AG04450 (cell line): Measurements from ENCODE around the gene GJB5. TPM values are rescaled to one million over a fixed set of nuclear protein-coding genes. Genes with fewer than 3 reads are reported as not detected.

Experiments used
- CTCF ChIA-PET: fragments of 300-600, 350-600 bp; formaldehyde crosslinking; extraction: SDS; loops from one replicate; lab custom pipeline; 2022; ENCODE audit warnings: antibody characterized with exemption, inconsistent platforms; lab: Charles Lee
- POLR2A ChIA-PET: fragments of 350-600 bp; formaldehyde crosslinking; extraction: SDS; loops from one replicate; lab custom pipeline; 2021; ENCODE audit warnings: antibody characterized with exemption, inconsistent platforms; lab: Yijun Ruan, JAX
- DNase-seq: peaks from one replicate; pipeline ENCODE4 v3.0.0-alpha.2; 2011; ENCODE audit warnings: low read depth, low spot score
- H3K27ac ChIP-seq: one replicate; pipeline ENCODE4 v1.5.1; 2012; ENCODE audit warnings: low read depth, low read length, control low read depth
- H3K27me3 ChIP-seq: one replicate; pipeline ENCODE4 v1.6.0; 2012; ENCODE audit warnings: low read length; ENCODE audit not compliant: control insufficient read depth, insufficient read depth
- H3K4me3 ChIP-seq: 2 replicates; pipeline ENCODE4 v1.5.1; 2011; ENCODE audit warnings: mild to moderate bottlenecking, low read depth, low read length, control low read depth
- H3K9me3 ChIP-seq: 2 replicates; pipeline ENCODE4 v1.5.1; 2012; ENCODE audit warnings: low read length; ENCODE audit not compliant: control insufficient read depth, insufficient read depth
- polyA plus RNA-seq: library from polyadenylated mRNA; depleted of rRNA; stranded (reverse); fragments of >200 nt; gene quantifications from 2 replicates; pipeline ENCODE4 v1.2.3, GENCODE V29; 2011
- TF ChIP-seq, protein P1 (sequence below): IDR thresholded peaks from 2 replicates; pipeline ENCODE4 v1.5.1; 2011; ENCODE audit warnings: low read depth, low read length, control low read depth, inconsistent platforms

Gene GJB5
- polyA plus RNA-seq, 1 experiment, result not detected

DNA sequence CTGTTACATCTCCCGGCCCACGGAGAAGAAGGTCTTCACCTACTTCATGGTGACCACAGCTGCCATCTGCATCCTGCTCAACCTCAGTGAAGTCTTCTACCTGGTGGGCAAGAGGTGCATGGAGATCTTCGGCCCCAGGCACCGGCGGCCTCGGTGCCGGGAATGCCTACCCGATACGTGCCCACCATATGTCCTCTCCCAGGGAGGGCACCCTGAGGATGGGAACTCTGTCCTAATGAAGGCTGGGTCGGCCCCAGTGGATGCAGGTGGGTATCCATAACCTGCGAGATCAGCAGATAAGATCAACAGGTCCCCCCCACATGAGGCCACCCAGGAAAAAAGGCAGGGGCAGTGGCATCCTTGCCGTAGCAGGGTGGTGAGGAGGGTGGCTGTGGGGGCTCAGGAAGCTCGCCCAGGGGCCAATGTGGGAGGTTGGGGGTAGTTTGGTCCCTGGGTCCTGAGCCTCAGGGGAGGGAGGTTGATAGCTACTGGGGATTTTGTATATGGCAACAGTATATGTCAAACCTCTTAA is 7.0 kb downstream of the GJB5 start:
- DNase-seq, result no peak
- POLR2A ChIA-PET, result no interaction called here
- TF ChIP-seq, protein P1, sequence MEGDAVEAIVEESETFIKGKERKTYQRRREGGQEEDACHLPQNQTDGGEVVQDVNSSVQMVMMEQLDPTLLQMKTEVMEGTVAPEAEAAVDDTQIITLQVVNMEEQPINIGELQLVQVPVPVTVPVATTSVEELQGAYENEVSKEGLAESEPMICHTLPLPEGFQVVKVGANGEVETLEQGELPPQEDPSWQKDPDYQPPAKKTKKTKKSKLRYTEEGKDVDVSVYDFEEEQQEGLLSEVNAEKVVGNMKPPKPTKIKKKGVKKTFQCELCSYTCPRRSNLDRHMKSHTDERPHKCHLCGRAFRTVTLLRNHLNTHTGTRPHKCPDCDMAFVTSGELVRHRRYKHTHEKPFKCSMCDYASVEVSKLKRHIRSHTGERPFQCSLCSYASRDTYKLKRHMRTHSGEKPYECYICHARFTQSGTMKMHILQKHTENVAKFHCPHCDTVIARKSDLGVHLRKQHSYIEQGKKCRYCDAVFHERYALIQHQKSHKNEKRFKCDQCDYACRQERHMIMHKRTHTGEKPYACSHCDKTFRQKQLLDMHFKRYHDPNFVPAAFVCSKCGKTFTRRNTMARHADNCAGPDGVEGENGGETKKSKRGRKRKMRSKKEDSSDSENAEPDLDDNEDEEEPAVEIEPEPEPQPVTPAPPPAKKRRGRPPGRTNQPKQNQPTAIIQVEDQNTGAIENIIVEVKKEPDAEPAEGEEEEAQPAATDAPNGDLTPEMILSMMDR, result no peak
- no peaks in the 10 kb centered on the region for H3K27me3 ChIP-seq
- H3K9me3 ChIP-seq, result no peaks in the 10 kb centered on the region; the same call in 1 of the 2 replicates
- H3K4me3 ChIP-seq, result no peak overlapping the region
- CTCF ChIA-PET, result no interaction called here
- no peak overlapping the region for H3K27ac ChIP-seq

DNA sequence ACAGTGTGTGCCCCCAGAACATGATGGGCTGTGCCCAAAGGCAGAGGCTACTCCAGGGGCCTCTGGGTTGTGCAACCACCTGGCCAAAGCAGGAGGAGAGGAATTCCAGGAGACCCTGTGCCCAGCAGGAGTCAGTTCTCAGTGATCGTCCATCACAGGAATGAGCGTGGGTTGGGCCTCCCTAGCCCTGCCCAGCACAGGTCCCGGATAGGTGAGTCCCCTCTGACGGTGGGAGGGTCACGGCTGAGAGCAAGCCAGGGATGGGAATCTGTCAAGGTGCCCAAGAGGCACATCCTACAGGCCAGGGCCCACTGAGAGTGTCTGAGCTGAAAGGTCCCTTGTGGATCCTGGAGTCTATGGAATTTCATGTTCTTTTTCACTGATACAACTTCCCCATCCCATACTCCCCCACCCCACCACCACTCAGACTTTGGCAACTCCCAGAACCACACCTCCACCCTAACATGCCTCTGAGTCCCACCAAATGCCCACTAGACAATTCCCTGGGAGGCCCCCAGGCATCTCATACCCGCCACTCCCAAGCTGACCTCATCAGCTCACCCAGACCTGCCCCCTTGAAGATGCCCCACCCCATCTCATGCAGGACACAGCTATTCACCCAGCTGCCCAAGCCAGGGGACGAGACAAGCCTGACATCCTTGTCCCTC is 7.8 kb downstream of the GJB5 start:
- ChIA-PET CTCF (no interaction called here), POLR2A (no interaction called here)
- TF ChIP-seq, protein P1, result no peak
- Histone ChIP-seq H3K4me3 (no peak overlapping the region), H3K9me3 (no peaks in the 10 kb centered on the region; the same call in 1 of the 2 replicates), H3K27me3 (no peaks in the 10 kb centered on the region), H3K27ac (no peak overlapping the region)
- no peak for DNase-seq

DNA sequence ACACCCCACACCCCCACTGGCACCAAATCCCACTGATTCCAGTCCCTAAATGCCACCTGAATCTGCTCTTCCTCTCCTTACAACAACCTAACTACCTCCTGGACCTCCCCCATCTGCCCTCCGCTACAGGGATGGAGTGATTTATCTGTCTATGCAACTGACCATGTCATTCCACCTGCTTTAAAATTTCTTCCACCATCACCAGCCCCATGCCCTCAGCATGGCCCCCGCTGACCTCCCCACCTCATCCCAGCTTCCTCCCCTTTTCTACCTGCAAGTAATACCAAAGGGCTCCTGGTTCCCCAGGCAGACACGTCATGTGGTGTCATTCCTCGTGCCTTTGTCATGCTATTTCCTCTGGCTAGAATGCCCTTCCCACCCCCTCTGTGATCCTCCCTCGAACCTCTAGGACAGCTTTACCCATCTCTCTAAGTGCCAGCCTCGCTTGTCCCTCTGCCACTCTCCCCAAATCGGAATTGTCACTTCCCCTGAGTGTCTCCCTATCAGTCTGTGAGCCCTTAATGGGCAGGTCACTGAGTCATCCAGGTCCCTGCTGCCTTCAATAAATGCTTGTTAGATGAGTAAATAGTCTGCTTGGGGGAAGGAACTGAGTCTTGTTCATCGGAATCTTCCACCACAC is 8.4 kb downstream of the GJB5 start:
- ChIA-PET POLR2A (no interaction called here), CTCF (no interaction called here)
- Histone ChIP-seq H3K27me3 (no peaks in the 10 kb centered on the region), H3K27ac (no peak overlapping the region), H3K4me3 (no peak overlapping the region), H3K9me3 (no peaks in the 10 kb centered on the region; the same call in 1 of the 2 replicates)
- no peak for DNase-seq
- TF ChIP-seq, protein P1, result no peak

DNA sequence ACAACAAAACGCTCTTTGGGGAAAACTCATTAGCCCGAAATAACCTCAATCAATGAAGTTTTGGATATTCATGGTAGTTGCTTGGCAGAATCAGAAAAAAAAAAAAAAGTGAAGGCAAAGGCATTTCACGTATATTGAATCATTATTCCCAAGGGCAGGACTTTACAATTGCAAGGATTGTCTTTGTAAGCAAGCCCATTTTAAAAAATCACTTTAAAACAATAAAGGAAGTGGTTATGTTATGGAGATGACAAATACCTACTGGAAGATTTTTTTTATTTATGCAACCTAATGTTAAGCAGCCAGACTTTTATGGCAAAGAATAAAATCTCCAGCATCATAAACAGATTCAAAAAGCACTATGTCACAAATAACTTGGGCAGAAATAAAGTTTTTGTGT is 14.0 kb downstream of the GJB5 start:
- POLR2A ChIA-PET, result no interaction called here
- DNase-seq, result no peak

More for the DNA sequence above, 14.0 kb downstream of the GJB5 start:
- TF ChIP-seq, protein P1, result no peak
- Histone ChIP-seq H3K27me3 (no peaks in the 10 kb centered on the region), H3K9me3 (no peaks in the 10 kb centered on the region), H3K4me3 (no peak overlapping the region), H3K27ac (no peak overlapping the region)
- CTCF ChIA-PET, result no interaction called here
